ENCODE results near the gene WWC1. TPM values are rescaled to one million over a fixed set of nuclear protein-coding genes. Genes with fewer than 3 reads are reported as not detected.

WWC1 gene
- total RNA-seq, 1 donor from 2014 or later = 1.5 TPM

DNA sequence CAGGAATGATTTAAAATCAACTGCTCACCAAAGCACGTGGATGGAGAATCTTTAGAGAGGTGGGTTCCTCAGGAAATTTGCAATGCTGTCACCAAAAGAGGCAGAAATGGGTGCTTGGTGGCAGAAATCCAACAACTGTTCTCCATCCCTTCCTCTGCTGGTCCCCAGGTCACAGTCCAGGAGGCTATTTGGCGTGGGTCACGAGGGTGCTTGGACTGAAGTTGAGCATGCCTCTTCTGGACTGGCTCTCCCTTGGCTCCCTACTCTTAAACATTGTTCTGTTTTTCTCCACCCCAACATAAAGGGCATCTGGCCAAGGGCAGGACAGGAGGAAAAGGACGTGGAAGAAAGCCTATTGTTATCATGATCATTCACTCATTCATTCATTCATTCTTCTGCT is 58.9 kb downstream of the WWC1 start:
- DNase-seq = no peak
- H3K27ac Mint-ChIP-seq (ENCODE audit: unreplicated experiment) = no peak overlapping the region
- peaks cover 2% of the 10 kb centered on the region for H3K27me3 Mint-ChIP-seq (ENCODE audit: unreplicated experiment)
- TF ChIP-seq, protein P1, sequence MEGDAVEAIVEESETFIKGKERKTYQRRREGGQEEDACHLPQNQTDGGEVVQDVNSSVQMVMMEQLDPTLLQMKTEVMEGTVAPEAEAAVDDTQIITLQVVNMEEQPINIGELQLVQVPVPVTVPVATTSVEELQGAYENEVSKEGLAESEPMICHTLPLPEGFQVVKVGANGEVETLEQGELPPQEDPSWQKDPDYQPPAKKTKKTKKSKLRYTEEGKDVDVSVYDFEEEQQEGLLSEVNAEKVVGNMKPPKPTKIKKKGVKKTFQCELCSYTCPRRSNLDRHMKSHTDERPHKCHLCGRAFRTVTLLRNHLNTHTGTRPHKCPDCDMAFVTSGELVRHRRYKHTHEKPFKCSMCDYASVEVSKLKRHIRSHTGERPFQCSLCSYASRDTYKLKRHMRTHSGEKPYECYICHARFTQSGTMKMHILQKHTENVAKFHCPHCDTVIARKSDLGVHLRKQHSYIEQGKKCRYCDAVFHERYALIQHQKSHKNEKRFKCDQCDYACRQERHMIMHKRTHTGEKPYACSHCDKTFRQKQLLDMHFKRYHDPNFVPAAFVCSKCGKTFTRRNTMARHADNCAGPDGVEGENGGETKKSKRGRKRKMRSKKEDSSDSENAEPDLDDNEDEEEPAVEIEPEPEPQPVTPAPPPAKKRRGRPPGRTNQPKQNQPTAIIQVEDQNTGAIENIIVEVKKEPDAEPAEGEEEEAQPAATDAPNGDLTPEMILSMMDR (IDR thresholded peaks at IDR 0.05; ENCODE audit: partially characterized antibody, unreplicated experiment) = no peak
- H3K4me3 Mint-ChIP-seq (ENCODE audit: unreplicated experiment) = no peak overlapping the region
- H3K9me3 Mint-ChIP-seq (ENCODE audit: unreplicated experiment) = peaks cover 2% of the 10 kb centered on the region
- no peaks in the 10 kb centered on the region for H3K4me1 Mint-ChIP-seq (ENCODE audit: low read depth, unreplicated experiment)
- H3K36me3 Mint-ChIP-seq (ENCODE audit: unreplicated experiment) = no peaks in the 10 kb centered on the region

DNA sequence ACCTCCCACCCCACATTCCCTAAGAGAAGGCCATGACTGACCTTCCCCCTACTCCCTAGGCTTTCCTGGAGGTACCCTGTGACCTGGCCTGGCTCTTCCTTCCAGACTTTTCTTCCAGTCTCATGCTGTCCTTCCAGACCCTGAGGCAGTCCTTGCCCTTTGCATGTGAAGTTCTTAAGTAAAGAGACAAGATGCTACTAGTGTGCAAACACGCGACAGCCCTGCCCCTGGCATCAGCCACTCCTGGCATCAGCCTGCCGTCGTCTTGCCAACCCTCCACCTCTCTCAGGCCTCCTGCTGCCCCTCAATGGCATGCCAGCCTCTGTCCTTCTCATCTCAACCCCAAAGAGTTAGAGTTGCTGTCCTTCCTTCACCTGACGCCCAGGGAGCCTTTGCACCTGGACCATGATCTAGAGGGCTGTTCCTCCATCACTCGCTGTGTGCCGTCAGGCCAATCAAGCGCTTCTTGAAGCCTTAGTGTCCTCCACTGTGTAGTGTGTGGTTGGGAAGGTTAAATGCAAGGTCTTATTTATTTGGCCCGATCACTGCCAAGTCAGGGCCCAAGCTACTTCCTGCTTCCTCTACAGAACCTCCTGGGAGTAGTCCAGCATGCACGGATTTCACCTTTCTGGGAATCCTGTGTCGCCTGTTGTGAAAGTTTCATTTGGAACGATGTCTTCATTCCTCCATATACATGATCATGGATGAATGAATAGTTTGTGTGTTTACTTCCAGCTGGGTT is 61.9 kb downstream of the WWC1 start:
- TF ChIP-seq, protein P1 (IDR thresholded peaks at IDR 0.05; ENCODE audit: partially characterized antibody, unreplicated experiment) = no peak
- Mint-ChIP-seq H3K36me3 (ENCODE audit: unreplicated experiment) (no peaks in the 10 kb centered on the region), H3K4me3 (ENCODE audit: unreplicated experiment) (no peak overlapping the region), H3K9me3 (ENCODE audit: unreplicated experiment) (peaks cover 2% of the 10 kb centered on the region), H3K27me3 (ENCODE audit: unreplicated experiment) (peaks cover 4% of the 10 kb centered on the region), H3K27ac (ENCODE audit: unreplicated experiment) (no peak overlapping the region), H3K4me1 (ENCODE audit: low read depth, unreplicated experiment) (peaks cover 7% of the 10 kb centered on the region)
- no peak for DNase-seq

DNA sequence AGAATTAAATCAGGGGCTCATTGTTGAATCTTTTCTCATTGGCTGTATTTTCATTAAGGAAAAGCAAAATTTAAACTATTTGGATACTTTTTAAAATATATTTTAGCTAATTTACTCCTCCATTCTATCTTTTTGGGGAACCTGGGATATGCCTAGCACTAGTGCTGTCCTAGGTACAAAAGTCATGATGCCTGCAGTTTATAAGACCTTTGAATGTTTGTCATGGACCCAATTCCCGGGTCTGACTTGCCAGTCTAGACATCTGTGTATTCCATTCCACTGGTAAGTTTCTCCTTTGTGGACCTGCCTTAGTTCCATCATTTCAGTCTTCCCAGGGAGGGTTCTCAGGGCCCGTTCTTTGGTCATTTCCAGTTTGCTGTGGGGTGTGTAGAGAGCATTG is 63.0 kb downstream of the WWC1 start:
- H3K9me3 Mint-ChIP-seq (ENCODE audit: unreplicated experiment) = peaks cover 2% of the 10 kb centered on the region
- peaks cover 2% of the 10 kb centered on the region for H3K27me3 Mint-ChIP-seq (ENCODE audit: unreplicated experiment)
- TF ChIP-seq, protein P1 (IDR thresholded peaks at IDR 0.05; ENCODE audit: partially characterized antibody, unreplicated experiment) = no peak
- H3K36me3 Mint-ChIP-seq (ENCODE audit: unreplicated experiment) = no peaks in the 10 kb centered on the region
- H3K4me1 Mint-ChIP-seq (ENCODE audit: low read depth, unreplicated experiment) = peaks cover 7% of the 10 kb centered on the region
- H3K27ac Mint-ChIP-seq (ENCODE audit: unreplicated experiment) = no peak overlapping the region
- DNase-seq = no peak
- no peak overlapping the region for H3K4me3 Mint-ChIP-seq (ENCODE audit: unreplicated experiment)

DNA sequence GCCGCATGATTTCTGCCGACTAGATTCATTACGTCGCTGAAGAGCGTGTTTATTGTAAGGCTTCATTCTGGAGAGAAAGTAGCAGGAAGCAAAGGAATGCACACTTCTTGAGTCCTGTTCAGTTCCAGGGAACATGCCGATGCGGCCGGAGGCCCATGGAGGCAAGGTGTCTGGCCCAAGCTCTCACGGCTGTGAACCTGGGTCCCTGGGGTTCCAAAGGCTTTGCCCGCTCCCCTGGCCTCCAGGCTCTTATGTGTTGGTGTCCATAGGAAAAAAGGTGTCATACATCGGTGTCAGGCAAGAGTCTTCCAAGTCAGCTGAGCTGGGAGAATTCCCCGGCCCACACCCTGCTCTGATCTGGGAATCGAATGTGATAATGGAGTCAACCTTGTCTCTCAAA is 64.7 kb downstream of the WWC1 start:
- Mint-ChIP-seq H3K4me1 (ENCODE audit: low read depth, unreplicated experiment) (peaks cover 7% of the 10 kb centered on the region), H3K27ac (ENCODE audit: unreplicated experiment) (no peak overlapping the region)
- TF ChIP-seq, protein P1 (IDR thresholded peaks at IDR 0.05; ENCODE audit: partially characterized antibody, unreplicated experiment) = no peak

DNA sequence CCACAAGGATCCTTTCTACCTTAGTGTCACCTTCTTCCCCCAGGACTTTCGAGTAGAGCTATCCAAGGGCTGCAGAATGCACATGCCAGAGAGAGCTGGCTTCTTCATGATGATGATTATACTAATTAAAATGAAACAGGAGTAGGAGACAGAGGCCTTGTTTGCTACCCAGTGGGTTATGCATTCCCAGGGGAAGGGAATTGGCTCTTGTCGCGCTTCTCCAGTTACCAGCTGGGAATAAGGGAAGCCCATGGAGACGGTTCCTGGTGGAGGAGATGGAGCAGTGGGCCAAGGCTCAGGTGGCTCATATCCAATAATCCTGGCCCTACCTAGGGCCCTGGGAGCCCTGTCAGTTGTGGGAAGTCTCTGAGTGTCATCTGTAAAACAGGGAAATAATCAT is 65.1 kb downstream of the WWC1 start:
- H3K9me3 Mint-ChIP-seq (ENCODE audit: unreplicated experiment) = no peaks in the 10 kb centered on the region
- no peak for DNase-seq
- peaks cover 7% of the 10 kb centered on the region for H3K4me1 Mint-ChIP-seq (ENCODE audit: low read depth, unreplicated experiment)
- H3K4me3 Mint-ChIP-seq (ENCODE audit: unreplicated experiment) = no peak overlapping the region
- no peak overlapping the region for H3K27ac Mint-ChIP-seq (ENCODE audit: unreplicated experiment)
- no peaks in the 10 kb centered on the region for H3K36me3 Mint-ChIP-seq (ENCODE audit: unreplicated experiment)
- peaks cover 2% of the 10 kb centered on the region for H3K27me3 Mint-ChIP-seq (ENCODE audit: unreplicated experiment)
- TF ChIP-seq, protein P1 (IDR thresholded peaks at IDR 0.05; ENCODE audit: partially characterized antibody, unreplicated experiment) = no peak

More for the DNA sequence above, 64.7 kb downstream of the WWC1 start:
- no peaks in the 10 kb centered on the region for H3K36me3 Mint-ChIP-seq (ENCODE audit: unreplicated experiment)
- no peak for DNase-seq
- peaks cover 2% of the 10 kb centered on the region for H3K27me3 Mint-ChIP-seq (ENCODE audit: unreplicated experiment)
- H3K4me3 Mint-ChIP-seq (ENCODE audit: unreplicated experiment) = no peak overlapping the region
- no peaks in the 10 kb centered on the region for H3K9me3 Mint-ChIP-seq (ENCODE audit: unreplicated experiment)

Data from glutamatergic neuron (in vitro differentiated cells).